HG03521 (cell line): Measurements from ENCODE around the gene NUBPL.
"Not testable (repeated sequence)": the region's sequence is repeated elsewhere in the genome, so short reads cannot be mapped to it uniquely, and the experiment has no call there.

ENCODE experiments used
- ATAC-seq: cut with Tn5 transposase; IDR thresholded peaks from one replicate; pipeline ENCODE4 v1.9.1; 2021; ENCODE audit warnings: mild to moderate bottlenecking, moderate library complexity; ENCODE audit not compliant: unreplicated experiment

The NUBPL gene

GRCh38 chr14:31576949-31577348 is 15.7 kb downstream of the NUBPL start:
- no peak for ATAC-seq

GRCh38 chr14:31578266-31578665 is 17.1 kb downstream of the NUBPL start:
- no peak for ATAC-seq

- ATAC-seq = no peak
Measured at GRCh38 chr14:31578792-31579501, 17.7 kb downstream of the NUBPL start.

- ATAC-seq = no peak
Measured at GRCh38 chr14:31580234-31580633, 19.0 kb downstream of the NUBPL start.

GRCh38 chr14:31582286-31582691 is 21.1 kb downstream of the NUBPL start:
- no peak for ATAC-seq

- ATAC-seq = no peak
Measured at GRCh38 chr14:31582836-31583452, 21.7 kb downstream of the NUBPL start.

- no peak for ATAC-seq
Measured at GRCh38 chr14:31590206-31590605, 29.0 kb downstream of the NUBPL start.

GRCh38 chr14:31592122-31592521 is 30.9 kb downstream of the NUBPL start:
- no peak for ATAC-seq

GRCh38 chr14:31592631-31593030 is 31.4 kb downstream of the NUBPL start:
- no peak for ATAC-seq

- ATAC-seq = no peak
Measured at GRCh38 chr14:31596342-31597095, 35.3 kb downstream of the NUBPL start.

GRCh38 chr14:31605702-31606101 is 44.5 kb downstream of the NUBPL start:
- no peak for ATAC-seq

GRCh38 chr14:31611778-31612433 is 50.7 kb downstream of the NUBPL start:
- ATAC-seq = no peak

- ATAC-seq = no peak
Measured at GRCh38 chr14:31613188-31613587, 52.0 kb downstream of the NUBPL start.

- not testable (repeated sequence) for ATAC-seq
Measured at GRCh38 chr14:31618884-31619283, 57.7 kb downstream of the NUBPL start.

- no peak for ATAC-seq
Measured at GRCh38 chr14:31619440-31619839, 58.2 kb downstream of the NUBPL start.

- not testable (repeated sequence) for ATAC-seq
Measured at GRCh38 chr14:31620898-31621297, 59.7 kb downstream of the NUBPL start.

- ATAC-seq = no peak
Measured at GRCh38 chr14:31622060-31622459, 60.9 kb downstream of the NUBPL start.

- ATAC-seq = not testable (repeated sequence)
Measured at GRCh38 chr14:31652900-31653299, 91.7 kb downstream of the NUBPL start.

- no peak for ATAC-seq
Measured at GRCh38 chr14:31657917-31658316, 96.7 kb downstream of the NUBPL start.

- no peak for ATAC-seq
Measured at GRCh38 chr14:31659278-31659677, 98.1 kb downstream of the NUBPL start.

- ATAC-seq = no peak
Measured at GRCh38 chr14:31660191-31660590, 99.0 kb downstream of the NUBPL start.
